Keratinocyte (primary cell): ENCODE measurements around the gene SAMD4B.

Source experiments
- EZH2 ChIP-seq: IDR thresholded peaks from one replicate; pipeline ENCODE4 v1.6.1; 2012; ENCODE audit warnings: inconsistent platforms, mild to moderate bottlenecking, low read length, moderate library complexity
- TF ChIP-seq, protein P1 (sequence below), 3 experiments: IDR thresholded peaks in 1 of 3; conservative IDR thresholded peaks in 1 of 3; optimal IDR thresholded peaks in 1 of 3; 2 replicates in 2 of 3; 3 replicates in 1 of 3; pipeline versions ENCODE3 to v1.5.1; 2011; ENCODE audit warnings: low read length in 3 of 3, mild to moderate bottlenecking in 3 of 3, moderate library complexity in 2 of 3, control low read depth in 1 of 3, inconsistent platforms in 1 of 3; ENCODE audit not compliant: insufficient read depth in 2 of 3; ENCODE audit errors: extremely low read depth in 1 of 3

- TF ChIP-seq, protein P1, sequence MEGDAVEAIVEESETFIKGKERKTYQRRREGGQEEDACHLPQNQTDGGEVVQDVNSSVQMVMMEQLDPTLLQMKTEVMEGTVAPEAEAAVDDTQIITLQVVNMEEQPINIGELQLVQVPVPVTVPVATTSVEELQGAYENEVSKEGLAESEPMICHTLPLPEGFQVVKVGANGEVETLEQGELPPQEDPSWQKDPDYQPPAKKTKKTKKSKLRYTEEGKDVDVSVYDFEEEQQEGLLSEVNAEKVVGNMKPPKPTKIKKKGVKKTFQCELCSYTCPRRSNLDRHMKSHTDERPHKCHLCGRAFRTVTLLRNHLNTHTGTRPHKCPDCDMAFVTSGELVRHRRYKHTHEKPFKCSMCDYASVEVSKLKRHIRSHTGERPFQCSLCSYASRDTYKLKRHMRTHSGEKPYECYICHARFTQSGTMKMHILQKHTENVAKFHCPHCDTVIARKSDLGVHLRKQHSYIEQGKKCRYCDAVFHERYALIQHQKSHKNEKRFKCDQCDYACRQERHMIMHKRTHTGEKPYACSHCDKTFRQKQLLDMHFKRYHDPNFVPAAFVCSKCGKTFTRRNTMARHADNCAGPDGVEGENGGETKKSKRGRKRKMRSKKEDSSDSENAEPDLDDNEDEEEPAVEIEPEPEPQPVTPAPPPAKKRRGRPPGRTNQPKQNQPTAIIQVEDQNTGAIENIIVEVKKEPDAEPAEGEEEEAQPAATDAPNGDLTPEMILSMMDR (optimal IDR thresholded peaks at IDR 0.05 in 1 of 3, IDR thresholded peaks at IDR 0.05 in 1 of 3, conservative IDR thresholded peaks at IDR 0.05 in 1 of 3; ENCODE audit: extremely low read depth in 1 of 3, insufficient read depth in 2 of 3, low read length in 3 of 3): peak; percentile 59 to 95 (median 74)
- TF ChIP-seq EZH2: no peak
Observed at GRCh38 chr19:39412100-39412866, 70.1 kb downstream of the SAMD4B start, which contains the start of gene PLEKHG2.
